Mesenteric fat pad (tissue), 1 donor: ENCODE results near the gene LPO. TPM values are rescaled to one million over a fixed set of nuclear protein-coding genes. Genes with fewer than 3 reads are reported as not detected.

Source experiments
- DNase-seq: peaks from one replicate; pipeline ENCODE4 v3.0.0-alpha.2; 2020; ENCODE audit warnings: low spot score
- total RNA-seq: library from RNA; stranded (reverse); fragmentation: NEBNext Ultra II Directional; extraction: Animal tissue kit (Norgen Biotek cat#: 25700); gene quantifications from one replicate; pipeline ENCODE4 v1.2.1, GENCODE V29; 2021
- donor health status: DM: yes; HTN: yes; CAD: no.

Gene LPO
- total RNA-seq, 1 donor from 2014 or later = not detected

DNA sequence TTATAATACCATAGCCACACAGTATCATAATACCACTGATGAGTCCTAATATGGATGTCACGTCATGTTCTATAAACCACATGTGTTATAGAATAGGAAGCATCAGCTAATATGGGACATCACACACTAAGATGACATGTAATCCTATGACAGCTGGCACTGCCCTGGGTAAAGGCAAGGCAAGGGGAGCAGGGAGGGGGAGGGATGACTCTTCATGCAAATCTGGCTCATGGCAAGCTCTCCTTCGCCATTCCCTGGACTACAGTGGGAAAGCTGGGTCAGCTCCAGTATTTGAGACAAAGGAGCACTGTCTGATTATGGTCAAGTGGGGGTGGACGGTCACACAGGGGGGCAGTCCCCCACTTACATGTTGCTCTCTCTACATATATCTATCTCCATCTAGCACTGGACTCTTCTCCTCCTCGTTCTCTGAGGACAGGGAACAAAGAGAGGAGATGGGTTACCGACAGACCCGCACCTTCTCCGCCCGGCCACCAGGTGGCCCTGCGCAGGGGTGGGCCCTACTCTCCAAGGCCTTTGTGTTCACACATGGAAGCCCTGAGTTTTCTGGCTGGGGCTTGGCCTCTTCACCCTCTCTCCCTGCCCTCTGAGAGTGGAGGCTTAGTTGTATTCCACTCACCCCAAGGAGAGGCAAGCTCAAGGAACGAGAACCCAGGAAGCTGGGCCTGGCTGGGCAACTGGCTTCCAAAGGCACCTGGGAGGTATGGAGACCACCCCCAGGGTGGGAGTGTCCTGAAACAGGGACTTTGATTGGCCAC, 65.8 kb downstream of the LPO start:
- peak; percentile 89 for DNase-seq

GRCh38 chr17:58304750-58305486, 66.5 kb downstream of the LPO start:
- DNase-seq = peak; percentile 86

DNA sequence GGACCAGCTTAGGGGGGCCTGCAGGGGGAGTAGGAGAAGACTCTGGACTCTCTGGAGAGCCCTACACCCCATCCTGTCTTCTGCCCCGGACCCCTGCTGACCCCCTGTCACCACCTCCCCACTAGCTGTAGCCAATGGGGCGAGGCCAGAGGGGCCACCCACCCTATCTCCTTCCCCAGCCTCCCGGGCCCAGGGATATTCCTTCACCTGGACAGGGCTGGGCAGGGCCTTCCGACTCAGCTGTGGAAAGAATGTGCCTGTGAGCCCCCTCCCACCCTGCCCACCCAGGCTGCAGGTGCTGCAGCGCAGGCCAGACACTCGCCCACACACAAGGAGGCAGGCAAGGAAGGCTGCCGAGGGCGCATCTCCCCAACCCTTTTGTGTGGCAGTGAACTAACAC, 67.2 kb downstream of the LPO start:
- DNase-seq = peak; percentile 49

DNA sequence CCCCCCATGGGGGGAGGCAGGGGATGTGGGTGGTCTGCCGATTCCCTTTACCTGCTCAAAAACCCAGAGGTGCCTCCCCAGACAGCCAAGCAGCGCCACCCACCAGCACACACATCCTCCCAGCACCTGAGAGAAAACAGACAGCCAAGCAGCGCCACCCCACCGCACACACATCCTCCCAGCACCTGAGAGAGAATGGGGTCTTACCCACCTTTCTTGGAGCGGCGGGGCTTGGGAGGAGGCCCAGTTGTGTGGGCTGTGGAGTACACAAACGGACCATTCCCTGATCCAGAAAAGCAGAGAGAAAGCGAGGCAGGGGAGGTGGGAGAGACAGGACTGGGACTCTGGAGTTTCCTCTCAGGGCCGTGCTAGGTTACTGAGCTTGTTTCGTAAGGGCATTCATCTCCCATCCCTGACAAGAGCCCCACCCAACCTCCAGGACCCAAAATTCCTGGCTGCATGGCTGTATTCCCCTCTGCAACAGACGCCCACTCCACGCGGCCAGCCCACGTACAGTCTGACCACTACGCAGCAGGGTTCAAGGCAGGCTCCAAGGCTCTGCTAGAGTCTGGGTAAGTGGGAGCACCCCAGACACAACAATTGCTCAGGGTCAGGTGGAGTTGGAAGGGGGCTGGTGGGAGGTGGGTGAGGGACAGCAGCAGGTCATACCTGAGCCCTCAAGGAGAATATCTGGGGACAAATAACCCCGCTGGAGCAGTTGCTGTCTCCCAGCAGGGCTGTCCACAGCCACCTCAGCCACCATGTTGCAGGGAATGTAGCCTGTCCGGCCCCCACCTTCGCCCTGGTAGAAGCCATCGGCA, 68.0 kb downstream of the LPO start:
- peak; percentile 80 for DNase-seq

DNA sequence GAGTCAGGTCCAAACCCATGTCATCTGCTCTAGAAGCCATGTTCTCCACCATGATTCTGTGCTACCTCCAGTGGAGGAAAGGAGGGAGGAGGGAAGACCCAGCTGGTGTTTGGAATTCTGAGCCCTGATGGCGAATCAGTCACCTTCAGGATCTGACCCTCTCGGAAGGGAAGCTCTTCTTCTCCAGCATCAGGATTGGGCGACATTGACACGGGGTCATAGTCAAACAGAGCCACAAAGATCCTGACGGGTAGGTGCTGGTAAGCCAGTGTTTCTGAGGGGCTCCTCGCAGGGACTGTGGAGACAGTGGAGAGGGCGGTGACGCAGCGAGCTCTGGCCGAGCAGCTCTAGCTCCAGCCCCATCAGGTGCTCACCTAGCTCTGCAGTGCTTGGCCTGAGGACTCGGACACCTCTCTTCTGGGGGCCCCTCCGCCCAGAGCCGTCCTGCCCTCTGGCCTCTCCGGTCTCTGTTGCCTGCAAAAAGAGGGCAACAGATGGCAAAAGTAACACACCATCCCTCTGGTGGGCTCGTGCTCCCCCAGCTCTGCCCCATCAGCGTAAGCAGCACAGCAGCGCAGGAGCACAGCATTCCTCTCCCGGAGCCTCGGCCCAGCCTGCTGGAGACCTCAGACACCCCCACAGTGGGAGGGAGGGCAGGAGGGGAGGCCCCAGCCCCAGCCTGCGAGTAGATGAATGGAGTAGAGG, 69.2 kb downstream of the LPO start:
- DNase-seq = peak; percentile 83

- no peak for DNase-seq
These were observed 70.0 kb downstream of the LPO start for GRCh38 chr17:58308173-58308984.

DNA sequence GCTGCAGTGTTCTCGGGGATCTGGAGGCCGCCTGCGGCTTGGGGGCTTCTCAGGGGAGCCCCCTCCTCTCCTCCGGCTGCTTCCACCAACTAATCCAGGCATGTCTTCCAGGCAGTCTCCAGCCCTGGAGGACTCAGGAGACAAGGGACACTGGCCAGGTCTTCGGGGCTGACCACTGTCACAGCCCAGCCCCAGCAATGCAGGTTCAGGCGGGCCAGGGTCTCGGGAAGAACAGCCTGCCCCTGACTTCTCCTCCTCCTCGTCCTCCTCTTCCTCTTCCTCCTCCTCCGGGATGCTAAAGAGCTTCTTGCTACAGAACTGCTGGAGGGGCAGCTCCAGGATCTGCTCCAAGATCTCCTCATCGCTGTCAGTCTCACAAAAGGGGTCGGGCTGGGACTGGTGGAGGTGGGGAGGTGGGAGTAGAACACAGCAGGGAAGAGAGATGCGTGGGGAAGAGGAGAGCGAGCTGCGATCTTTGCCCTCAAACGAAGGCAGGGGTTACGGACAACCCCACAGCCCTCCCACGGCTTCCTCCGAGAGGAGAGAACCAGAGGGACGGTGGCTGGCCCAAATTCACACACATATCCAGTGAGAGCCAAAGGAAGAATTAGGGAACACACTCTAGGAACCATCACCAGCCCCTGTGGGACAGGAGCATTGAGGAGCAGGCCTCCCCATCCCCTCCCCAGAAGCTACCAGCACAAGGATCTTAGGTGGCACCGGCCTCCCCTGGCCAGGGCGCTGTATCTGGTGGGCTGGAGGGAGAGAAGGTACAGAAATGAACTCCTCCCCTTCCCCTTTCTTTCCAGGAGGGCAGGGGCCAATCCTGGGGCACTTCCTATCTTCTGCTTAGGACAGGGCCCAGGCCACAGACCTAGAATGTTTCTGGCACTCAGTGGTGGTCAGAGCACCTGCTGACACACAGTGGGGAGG, 70.9 kb downstream of the LPO start:
- peak; percentile 71 for DNase-seq

GRCh38 chr17:58309918-58310259, 71.5 kb downstream of the LPO start:
- DNase-seq = peak; percentile 72

- DNase-seq = peak; percentile 81
These were observed 72.4 kb downstream of the LPO start for GRCh38 chr17:58310511-58311428.

DNA sequence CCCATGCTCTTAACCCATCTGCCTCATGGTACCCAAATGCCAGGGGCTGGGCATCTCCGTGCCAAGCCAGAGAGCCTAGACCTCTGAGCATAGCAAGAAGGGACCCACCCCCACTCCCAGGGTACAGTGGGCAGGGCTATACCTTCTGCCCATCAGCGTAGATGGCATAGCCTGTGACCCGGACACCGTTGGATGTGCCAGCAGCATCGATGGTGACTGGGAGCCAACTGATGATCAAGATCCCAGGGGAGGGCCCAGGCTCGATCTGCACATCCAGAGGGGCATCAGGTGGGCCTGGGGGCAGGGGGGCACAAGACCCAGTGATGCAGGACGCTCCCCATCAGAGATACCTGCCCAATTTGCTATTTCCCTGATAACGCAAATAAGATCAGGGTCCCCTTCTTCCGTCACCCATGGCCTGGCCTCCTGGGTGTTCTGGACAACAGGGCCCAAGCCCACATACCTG, 73.1 kb downstream of the LPO start:
- peak; percentile 81 for DNase-seq

- peak; percentile 89 for DNase-seq
These were observed 73.7 kb downstream of the LPO start for GRCh38 chr17:58312021-58312630.

- no peak for DNase-seq
These were observed 74.4 kb downstream of the LPO start for GRCh38 chr17:58312829-58313228.

- no peak for DNase-seq
These were observed 75.7 kb downstream of the LPO start for GRCh38 chr17:58313815-58314705.

- peak; percentile 53 for DNase-seq
These were observed 76.3 kb downstream of the LPO start for GRCh38 chr17:58314706-58315015.

GRCh38 chr17:58315281-58315711, 76.9 kb downstream of the LPO start:
- peak; percentile 57 for DNase-seq

- DNase-seq = no peak
These were observed 77.4 kb downstream of the LPO start for GRCh38 chr17:58315750-58316149.
